GM23248 (cell line): Measurements from ENCODE around the gene USP19.

Experiments
- EZH2 ChIP-seq: fragments of 200-600 bp; sonication (generic); IDR thresholded peaks from 2 replicates; pipeline ENCODE4 v1.6.1; 2018; ENCODE audit warnings: antibody characterized with exemption, mild to moderate bottlenecking; ENCODE audit not compliant: insufficient read depth, poor library complexity, severe bottlenecking
- EZH2phosphoT487 ChIP-seq: fragments of 200-600 bp; sonication (generic); IDR thresholded peaks from 2 replicates; pipeline ENCODE4 v1.6.1; 2018; ENCODE audit warnings: antibody characterized with exemption, moderate library complexity, mild to moderate bottlenecking, low read depth; ENCODE audit not compliant: insufficient read depth

GRCh38 chr3:49135499-49135898 is 14.9 kb upstream of the USP19 start:
- TF ChIP-seq EZH2 (no peak), EZH2phosphoT487 (no peak)
